Thyroid gland (tissue), 4 donors: ENCODE measurements around the gene ALKBH6.

Source experiments
- CTCF ChIP-seq, 6 experiments: fragments of 200-600 bp in 3 of 6; fragments of 450-650 bp in 3 of 6; sonication (generic) in 3 of 6; IDR thresholded peaks; one replicate each; pipeline ENCODE4 v1.5.1; 2016 to 2019; ENCODE audit warnings: antibody characterized with exemption in 6 of 6, mild to moderate bottlenecking in 2 of 6, inconsistent platforms in 1 of 6, moderate library complexity in 1 of 6
- POLR2A ChIP-seq, 2 donors: fragments of 450-650 bp; IDR thresholded peaks; one replicate each; pipeline ENCODE4 v1.6.1; 2017; ENCODE audit warnings: antibody characterized with exemption in 2 of 2, mild to moderate bottlenecking in 2 of 2, moderate library complexity in 1 of 2

GRCh38 chr19:36019061-36019670 is 5.2 kb upstream of the ALKBH6 start:
- TF ChIP-seq CTCF (IDR thresholded peaks at IDR 0.05) (no peak), POLR2A (IDR thresholded peaks at IDR 0.05) (no peak)
